KMS-11 (cell line): ENCODE results near the gene UNC5CL.
A peak's percentile ranks its signal among the peaks of the same experiment; 100 is the strongest.

Experiments used
- H2AFZ ChIP-seq: fragments of 200-600 bp; sonication (generic); 2 replicates; pipeline ENCODE4 v1.6.1; 2016; ENCODE audit warnings: antibody characterized with exemption, mixed run types, low read depth
- H3K27ac ChIP-seq: fragments of 200-600 bp; sonication (generic); 2 replicates; pipeline ENCODE4 v1.6.1; 2016; ENCODE audit warnings: mild to moderate bottlenecking, mixed run types
- H3K27me3 ChIP-seq: fragments of 200-600 bp; sonication (generic); 2 replicates; pipeline ENCODE4 v1.6.1; 2017; ENCODE audit warnings: mild to moderate bottlenecking, low read depth, mixed run types, moderate library complexity; ENCODE audit not compliant: insufficient read depth
- H3K36me3 ChIP-seq: fragments of 200-600 bp; sonication (generic); 2 replicates; pipeline ENCODE4 v1.6.1; 2017; ENCODE audit warnings: mild to moderate bottlenecking, mixed run types; ENCODE audit not compliant: insufficient read depth
- H3K4me1 ChIP-seq: fragments of 200-600 bp; sonication (generic); 2 replicates; pipeline ENCODE4 v1.6.1; 2016; ENCODE audit warnings: mild to moderate bottlenecking, low read depth, mixed run types; ENCODE audit not compliant: poor library complexity, severe bottlenecking
- H3K4me2 ChIP-seq: fragments of 200-600 bp; sonication (generic); 2 replicates; pipeline ENCODE4 v1.7.0; 2016; ENCODE audit warnings: mild to moderate bottlenecking, mixed run types
- H3K4me3 ChIP-seq: fragments of 200-600 bp; sonication (generic); IDR thresholded peaks from 2 replicates; pipeline ENCODE4 v1.6.1; 2017; ENCODE audit warnings: low read depth, low read length, mixed read lengths; ENCODE audit not compliant: insufficient read depth
- H3K79me2 ChIP-seq: fragments of 200-600 bp; sonication (generic); 2 replicates; pipeline ENCODE4 v1.6.1; 2016; ENCODE audit warnings: low read depth, mixed run types; ENCODE audit not compliant: insufficient read depth
- H3K9ac ChIP-seq: fragments of 200-600 bp; sonication (generic); 2 replicates; pipeline ENCODE4 v1.6.1; 2016; ENCODE audit warnings: mild to moderate bottlenecking, mixed run types
- H4K20me1 ChIP-seq: fragments of 200-600 bp; sonication (generic); 2 replicates; pipeline ENCODE4 v1.6.1; 2016; ENCODE audit warnings: mild to moderate bottlenecking, mixed run types; ENCODE audit not compliant: insufficient read depth
- TF ChIP-seq, protein P1 (sequence below): fragments of 200-600 bp; sonication (generic); conservative IDR thresholded peaks from 2 replicates; pipeline ENCODE4 v1.6.1; 2017; ENCODE audit warnings: low read depth, mild to moderate bottlenecking, antibody characterized with exemption, low read length, moderate library complexity, mixed read lengths

Gene UNC5CL

DNA sequence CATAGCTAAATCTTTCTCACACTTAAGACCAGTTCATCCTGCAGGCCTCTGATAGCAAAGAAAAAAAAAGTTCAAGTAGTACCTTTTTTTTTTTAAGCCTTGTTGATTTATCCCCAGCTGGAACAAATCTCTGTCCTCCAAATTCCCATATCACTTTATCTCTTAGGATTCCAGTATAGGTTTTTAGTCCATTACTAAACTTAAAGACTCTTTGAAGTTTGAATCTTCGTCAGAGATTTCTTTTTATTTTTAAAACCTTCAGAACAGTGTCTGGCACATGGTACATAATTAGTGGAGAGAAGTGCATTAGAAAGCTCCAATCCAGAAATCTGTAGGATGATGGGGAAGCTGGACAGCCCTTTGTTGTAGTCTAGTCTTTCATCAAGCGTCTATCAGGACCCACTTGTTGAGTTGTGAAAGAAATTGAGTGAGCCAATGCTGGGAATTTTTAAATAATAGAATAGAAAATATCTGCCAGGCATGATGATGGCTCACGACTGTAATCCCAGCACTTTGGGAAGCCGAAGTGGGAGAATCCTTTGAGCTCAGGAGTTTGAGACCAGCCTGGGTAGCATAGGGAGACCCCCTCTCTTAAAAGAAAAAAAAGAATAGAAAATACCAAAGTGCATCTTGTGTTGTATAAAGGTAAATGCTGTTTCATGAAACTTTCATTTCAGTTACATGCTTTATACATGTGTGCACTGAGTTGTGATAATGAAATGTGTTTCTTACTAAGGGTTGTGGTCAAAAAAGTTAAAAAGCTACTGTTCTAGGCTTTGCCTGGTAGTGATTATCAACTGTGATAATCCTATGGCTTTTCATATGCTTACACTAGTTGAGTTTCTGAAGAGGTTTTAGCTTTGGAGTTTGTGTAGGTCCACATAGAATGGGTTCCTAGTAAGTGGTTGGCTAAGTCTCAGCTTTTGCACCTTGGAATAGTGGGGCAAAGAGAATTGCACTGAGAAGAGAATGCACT is 36.9 kb upstream of the UNC5CL start:
- no peak overlapping the region for H2AFZ ChIP-seq
- peaks cover 27% of the 10 kb centered on the region for H3K4me1 ChIP-seq
- no peak overlapping the region; the same call in 1 of the 2 replicates for H3K4me2 ChIP-seq
- no peaks in the 10 kb centered on the region for H3K27me3 ChIP-seq
- H4K20me1 ChIP-seq, result peaks cover 8% of the 10 kb centered on the region; the same call in 1 of the 2 replicates
- no peak overlapping the region for H3K4me3 ChIP-seq
- peaks cover 62% of the 10 kb centered on the region for H3K79me2 ChIP-seq
- H3K36me3 ChIP-seq, result peaks cover 13% of the 10 kb centered on the region; the same call in 1 of the 2 replicates
- H3K9ac ChIP-seq, result no peak overlapping the region
- no peak overlapping the region for H3K27ac ChIP-seq
- TF ChIP-seq, protein P1, sequence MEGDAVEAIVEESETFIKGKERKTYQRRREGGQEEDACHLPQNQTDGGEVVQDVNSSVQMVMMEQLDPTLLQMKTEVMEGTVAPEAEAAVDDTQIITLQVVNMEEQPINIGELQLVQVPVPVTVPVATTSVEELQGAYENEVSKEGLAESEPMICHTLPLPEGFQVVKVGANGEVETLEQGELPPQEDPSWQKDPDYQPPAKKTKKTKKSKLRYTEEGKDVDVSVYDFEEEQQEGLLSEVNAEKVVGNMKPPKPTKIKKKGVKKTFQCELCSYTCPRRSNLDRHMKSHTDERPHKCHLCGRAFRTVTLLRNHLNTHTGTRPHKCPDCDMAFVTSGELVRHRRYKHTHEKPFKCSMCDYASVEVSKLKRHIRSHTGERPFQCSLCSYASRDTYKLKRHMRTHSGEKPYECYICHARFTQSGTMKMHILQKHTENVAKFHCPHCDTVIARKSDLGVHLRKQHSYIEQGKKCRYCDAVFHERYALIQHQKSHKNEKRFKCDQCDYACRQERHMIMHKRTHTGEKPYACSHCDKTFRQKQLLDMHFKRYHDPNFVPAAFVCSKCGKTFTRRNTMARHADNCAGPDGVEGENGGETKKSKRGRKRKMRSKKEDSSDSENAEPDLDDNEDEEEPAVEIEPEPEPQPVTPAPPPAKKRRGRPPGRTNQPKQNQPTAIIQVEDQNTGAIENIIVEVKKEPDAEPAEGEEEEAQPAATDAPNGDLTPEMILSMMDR, result no peak

DNA sequence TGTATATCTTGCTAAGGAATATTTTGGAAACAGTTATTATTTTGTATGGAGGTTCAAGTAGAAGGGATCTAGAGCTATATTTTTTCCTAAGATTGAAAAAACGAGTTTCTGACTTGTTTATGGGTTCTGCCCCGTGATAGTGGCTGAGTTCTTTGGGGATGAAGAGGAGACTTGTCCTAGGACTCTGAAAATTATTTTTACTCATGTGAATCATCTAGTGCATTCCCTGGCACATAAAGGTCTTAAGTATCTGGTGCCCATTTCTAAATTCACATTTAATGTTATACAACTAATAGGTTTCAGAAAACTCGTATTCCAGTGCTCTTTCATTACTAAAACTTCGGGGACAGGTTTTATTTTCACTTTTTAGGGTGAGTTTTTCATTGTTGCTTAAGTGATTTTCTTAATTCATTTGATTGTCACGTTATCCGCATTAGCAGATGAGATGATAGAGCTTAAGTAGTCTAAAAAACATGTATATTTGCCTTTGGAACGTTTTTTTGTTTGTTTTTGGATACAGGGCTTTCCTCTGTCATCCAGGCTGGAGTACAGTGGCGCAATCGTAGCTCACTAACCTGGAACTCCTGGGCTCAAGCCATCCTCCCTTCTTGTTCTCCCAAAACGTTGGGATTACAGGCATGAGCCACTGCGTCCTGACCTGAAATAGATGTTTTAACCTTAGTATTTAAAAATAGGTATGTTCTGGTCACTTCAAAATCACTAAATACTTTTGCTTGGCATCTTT is 35.8 kb upstream of the UNC5CL start:
- Histone ChIP-seq H3K4me2 (peak overlapping the region; percentile 91), H3K4me1 (peaks cover 33% of the 10 kb centered on the region), H3K4me3 (no peak overlapping the region), H4K20me1 (peaks cover 8% of the 10 kb centered on the region; the same call in 1 of the 2 replicates), H3K27me3 (no peaks in the 10 kb centered on the region), H3K36me3 (peaks cover 4% of the 10 kb centered on the region; the same call in 1 of the 2 replicates), H3K9ac (no peak overlapping the region; the same call in 1 of the 2 replicates), H2AFZ (no peak overlapping the region), H3K79me2 (peaks cover 62% of the 10 kb centered on the region), H3K27ac (peak overlapping the region; percentile 97; the same call in 1 of the 2 replicates)
- TF ChIP-seq, protein P1, result no peak

DNA sequence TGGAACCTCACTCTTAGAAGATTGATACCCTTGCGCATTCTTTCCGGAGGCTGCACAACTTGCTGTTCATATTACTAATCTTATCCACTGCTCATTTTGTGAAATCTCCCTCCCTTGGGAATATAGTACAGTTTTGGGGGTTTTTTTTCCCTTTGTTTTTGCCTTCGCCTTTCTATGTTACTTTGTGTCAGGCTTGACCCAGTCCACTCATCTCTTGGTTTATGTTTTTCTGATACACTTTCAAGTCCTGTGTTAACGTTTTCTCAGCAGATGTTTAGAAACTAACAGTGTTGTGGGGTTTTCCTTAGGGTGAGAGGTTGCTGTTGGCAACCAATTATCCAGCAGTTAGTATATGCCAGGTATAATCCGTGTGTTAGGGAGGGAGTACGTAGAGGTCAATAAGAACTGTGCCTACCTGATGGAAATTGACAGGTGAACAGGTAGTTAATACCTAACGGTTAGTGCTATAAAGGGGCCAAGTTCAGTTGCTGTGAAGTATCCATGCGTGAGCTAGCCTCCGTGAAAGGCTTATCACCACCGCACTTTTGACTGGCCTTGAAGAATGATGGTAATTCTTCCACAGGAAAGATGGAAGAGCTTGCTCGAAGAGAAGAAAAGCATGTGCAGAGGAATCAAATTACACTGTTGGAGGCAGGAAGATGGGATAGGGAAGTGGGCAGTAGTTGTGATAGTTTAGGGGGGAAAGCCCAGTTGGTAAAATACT is 35.1 kb upstream of the UNC5CL start:
- Histone ChIP-seq H3K4me2 (peak overlapping the region; percentile 91), H3K27me3 (no peaks in the 10 kb centered on the region), H3K27ac (peak overlapping the region; percentile 97), H2AFZ (peak overlapping the region; percentile 29), H3K4me3 (no peak overlapping the region), H4K20me1 (peaks cover 8% of the 10 kb centered on the region; the same call in 1 of the 2 replicates), H3K4me1 (peaks cover 33% of the 10 kb centered on the region), H3K79me2 (peaks cover 60% of the 10 kb centered on the region), H3K9ac (peak overlapping the region; percentile 98), H3K36me3 (no peaks in the 10 kb centered on the region)
- TF ChIP-seq, protein P1, result no peak
